Measurements from ENCODE around the gene MAMLD1. TPM values are rescaled to one million over a fixed set of nuclear protein-coding genes. Genes with fewer than 3 reads are reported as not detected.
A peak's percentile ranks its signal among the peaks of the same experiment; 100 is the strongest.

Gene MAMLD1
- polyA plus RNA-seq, 3 donors from 2014 or later: 0.61 TPM; not detected in 2

DNA sequence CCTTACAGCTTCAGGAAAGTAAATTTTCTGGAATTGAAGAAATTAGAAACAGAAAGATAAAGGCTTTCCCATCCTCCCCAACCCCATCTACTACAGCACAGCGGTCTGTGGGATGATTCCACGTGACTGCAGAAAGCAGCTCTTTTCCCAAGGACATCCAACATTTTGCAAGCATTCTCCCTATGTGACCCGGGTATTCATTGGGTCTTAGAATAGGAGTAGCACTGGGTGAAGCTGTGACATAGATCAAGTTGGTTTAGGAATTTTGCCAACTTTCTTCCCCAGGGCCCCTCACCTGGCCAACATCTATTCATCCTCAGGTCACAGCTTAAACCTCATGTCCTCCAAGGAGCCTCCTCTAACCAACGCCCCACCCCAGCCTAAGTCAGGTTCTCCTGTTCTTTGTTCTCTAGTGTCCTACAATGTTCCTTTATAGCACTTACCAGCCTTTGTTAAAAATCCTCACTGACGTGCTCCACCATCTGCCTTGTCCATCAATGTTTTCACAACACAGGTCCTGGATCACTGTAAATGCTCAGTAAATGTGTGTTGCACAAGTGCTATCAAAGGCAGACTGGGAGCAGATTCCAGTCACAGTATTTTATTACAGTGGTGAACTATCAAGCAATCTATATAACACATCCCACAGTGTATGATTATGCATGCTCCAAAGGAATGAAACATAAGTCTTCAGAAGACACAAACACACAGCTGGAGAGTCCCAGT is 124.4 kb downstream of the MAMLD1 start:
- H3K36me3 Mint-ChIP-seq: no peaks in the 10 kb centered on the region
- peak overlapping the region in 1 of 6 donors; percentile 63 for H3K27ac Mint-ChIP-seq
- no peaks in the 10 kb centered on the region for H3K9me3 Mint-ChIP-seq
- H3K4me1 Mint-ChIP-seq: no peaks in the 10 kb centered on the region
- no peak for DNase-seq
- peaks cover 4 to 6% (median 5%) of the 10 kb centered on the region in 3 donors for H3K27me3 Mint-ChIP-seq (ENCODE audit: low read depth in 3 of 3)
- H3K4me3 Mint-ChIP-seq: no peak overlapping the region

DNA sequence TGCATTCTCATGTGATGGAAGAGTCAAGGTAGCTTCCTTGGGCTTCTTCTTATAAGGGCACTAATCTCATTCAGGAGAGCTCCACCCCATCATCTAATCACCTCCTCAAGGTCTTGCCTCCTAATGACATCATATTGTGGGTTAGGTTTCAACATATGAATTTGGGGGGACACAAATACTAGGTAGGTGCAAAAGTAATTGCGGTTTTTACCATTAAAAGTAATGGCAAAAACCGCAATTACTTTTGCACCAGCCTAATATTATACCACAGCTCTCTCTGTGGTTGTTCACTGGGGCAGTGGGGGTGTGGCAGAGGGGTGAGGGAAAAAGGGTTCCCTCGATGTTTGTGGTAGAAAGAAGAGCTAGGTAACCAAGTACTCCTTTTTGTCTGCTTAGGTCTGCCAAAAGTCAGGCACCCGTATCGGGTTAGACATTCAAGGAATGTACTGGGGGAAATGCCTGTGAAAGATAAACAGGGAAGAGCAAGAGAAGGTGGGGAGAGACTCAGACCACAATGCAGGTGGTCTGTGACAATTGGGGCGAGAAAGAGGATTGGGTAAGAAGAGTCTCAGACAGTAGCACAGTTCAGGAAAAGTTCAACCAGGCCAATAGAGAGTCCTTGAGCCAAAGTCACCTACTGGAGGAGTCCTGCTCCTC is 126.4 kb downstream of the MAMLD1 start:
- no peak overlapping the region for H3K27ac Mint-ChIP-seq
- no peaks in the 10 kb centered on the region for H3K36me3 Mint-ChIP-seq
- no peaks in the 10 kb centered on the region for H3K4me1 Mint-ChIP-seq
- DNase-seq: no peak
- peaks cover 2 to 4% (median 4%) of the 10 kb centered on the region in 3 donors for H3K27me3 Mint-ChIP-seq (ENCODE audit: low read depth in 3 of 3)
- no peaks in the 10 kb centered on the region for H3K9me3 Mint-ChIP-seq
- H3K4me3 Mint-ChIP-seq: no peak overlapping the region

DNA sequence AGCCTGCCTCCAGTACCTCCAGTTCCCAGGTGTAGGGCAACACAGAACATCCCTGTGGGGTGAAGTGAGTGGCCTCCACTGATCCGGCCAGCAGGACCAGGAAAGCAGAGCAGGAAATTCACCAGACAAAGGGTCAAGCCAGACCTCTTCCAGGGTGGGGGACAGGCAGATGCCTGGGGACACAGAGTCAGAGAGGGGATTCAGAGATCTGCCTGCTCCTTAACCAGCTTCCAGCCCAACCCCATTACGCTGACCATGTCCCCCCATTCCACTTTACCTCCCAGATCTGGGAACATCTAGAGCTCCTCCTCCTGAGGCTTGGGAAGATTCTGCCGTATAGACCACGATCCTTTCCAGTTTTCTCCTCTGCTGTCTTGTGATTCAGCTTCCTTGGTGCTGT is 132.4 kb downstream of the MAMLD1 start:
- Mint-ChIP-seq H3K9me3 (no peaks in the 10 kb centered on the region), H3K27ac (no peak overlapping the region)

DNA sequence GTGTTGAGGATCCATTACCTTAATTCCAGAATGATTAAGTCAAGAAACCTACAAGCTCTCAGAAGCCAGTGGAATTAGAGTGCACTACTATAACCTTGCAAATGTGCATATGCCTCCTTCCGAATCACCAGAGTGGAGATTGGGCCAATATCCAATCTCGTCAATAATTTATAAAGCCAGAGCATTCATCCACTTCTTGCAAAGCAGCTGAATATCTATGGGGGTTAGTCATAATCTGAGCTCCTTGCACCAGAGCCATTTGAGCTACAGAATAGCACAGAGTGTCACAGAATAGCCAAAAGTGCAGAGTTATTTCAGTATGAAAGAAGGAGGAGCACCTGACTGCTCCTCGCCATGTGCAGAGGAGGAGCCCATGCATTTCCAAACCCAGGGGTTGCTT is 136.1 kb downstream of the MAMLD1 start:
- no peak overlapping the region for H3K4me3 Mint-ChIP-seq
- DNase-seq: no peak
- peaks cover 0 to 5% (median 2%) of the 10 kb centered on the region in 3 donors for H3K27me3 Mint-ChIP-seq (ENCODE audit: low read depth in 3 of 3)
- H3K9me3 Mint-ChIP-seq: no peaks in the 10 kb centered on the region
- H3K36me3 Mint-ChIP-seq: no peaks in the 10 kb centered on the region
- no peak overlapping the region for H3K27ac Mint-ChIP-seq
- no peaks in the 10 kb centered on the region for H3K4me1 Mint-ChIP-seq

More for the DNA sequence above, 132.4 kb downstream of the MAMLD1 start:
- Mint-ChIP-seq H3K27me3 (ENCODE audit: low read depth in 3 of 3) (peaks cover 2% of the 10 kb centered on the region in 3 donors), H3K4me1 (no peaks in the 10 kb centered on the region), H3K4me3 (no peak overlapping the region), H3K36me3 (no peaks in the 10 kb centered on the region)
- DNase-seq: no peak

DNA sequence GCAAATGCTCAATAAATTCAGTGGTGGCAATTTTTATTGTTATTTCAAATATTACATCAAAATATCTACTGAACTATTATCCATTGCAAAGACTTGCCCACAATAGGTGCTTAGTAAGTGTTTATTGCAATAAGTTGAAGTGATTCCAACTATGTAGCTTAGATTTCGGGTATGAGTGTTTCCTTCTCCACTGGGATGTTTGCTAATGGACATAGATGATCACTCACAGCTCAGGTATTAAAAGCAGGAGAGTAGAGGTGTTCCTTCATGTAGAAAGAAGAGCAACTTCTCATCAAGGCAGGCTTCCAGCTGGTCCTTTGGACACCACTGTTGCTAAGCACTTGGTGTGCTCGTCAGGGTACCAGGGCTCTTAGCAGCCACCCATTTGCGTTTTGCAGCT is 139.0 kb downstream of the MAMLD1 start:
- Mint-ChIP-seq H3K4me3 (no peak overlapping the region), H3K9me3 (no peaks in the 10 kb centered on the region), H3K27me3 (ENCODE audit: low read depth in 3 of 3) (peaks cover 0 to 5% (median 3%) of the 10 kb centered on the region in 3 donors), H3K4me1 (no peaks in the 10 kb centered on the region), H3K36me3 (no peaks in the 10 kb centered on the region), H3K27ac (no peak overlapping the region)
- no peak for DNase-seq

DNA sequence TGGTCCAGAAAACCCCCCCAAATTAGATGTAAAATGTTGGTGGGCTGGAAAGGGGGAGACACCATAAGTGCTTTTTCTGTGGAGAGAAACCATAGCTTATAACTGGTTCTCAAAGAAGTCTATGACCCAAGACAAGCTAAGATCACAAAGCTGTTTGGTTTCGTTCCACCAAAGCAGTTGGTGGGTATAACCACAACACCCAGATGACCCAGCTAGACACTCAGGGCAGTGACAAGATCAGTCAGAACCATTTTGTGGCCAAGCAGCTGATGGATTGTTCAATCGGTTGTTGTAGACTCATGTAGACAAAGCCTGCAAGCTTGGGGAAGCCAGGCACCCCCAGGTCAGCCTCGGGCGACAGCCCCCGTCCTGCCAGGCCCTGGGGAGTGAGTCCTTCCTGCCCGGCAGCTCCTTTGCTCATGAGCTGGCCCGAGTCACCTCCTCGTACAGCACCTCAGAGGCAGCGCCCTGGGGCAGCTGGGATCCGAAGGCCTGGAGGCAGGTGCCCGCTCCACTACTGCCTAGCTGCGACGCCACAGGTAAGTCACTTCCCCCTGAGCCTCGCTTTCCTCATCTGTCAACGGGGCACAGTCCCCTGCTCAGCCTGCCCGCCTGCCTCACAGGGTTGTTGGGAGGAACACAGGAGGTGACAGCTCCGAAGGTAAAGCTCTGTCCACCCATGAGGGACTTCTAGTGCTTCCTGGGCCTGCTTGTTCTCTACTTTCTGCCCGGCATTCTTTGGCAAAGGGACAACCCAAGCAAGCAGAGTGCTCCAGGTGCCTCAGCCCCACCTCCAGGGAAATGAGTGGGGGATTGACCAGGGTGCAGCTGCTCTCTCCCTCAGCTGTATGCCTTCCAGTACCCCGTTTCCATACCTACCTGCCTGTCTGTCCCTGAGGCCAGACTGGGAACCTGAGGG is 140.1 kb downstream of the MAMLD1 start:
- DNase-seq: no peak
- Mint-ChIP-seq H3K4me1 (no peaks in the 10 kb centered on the region), H3K27ac (no peak overlapping the region), H3K27me3 (ENCODE audit: low read depth in 3 of 3) (peaks cover 0 to 5% (median 3%) of the 10 kb centered on the region in 3 donors), H3K36me3 (no peaks in the 10 kb centered on the region), H3K9me3 (no peaks in the 10 kb centered on the region), H3K4me3 (no peak overlapping the region)

DNA sequence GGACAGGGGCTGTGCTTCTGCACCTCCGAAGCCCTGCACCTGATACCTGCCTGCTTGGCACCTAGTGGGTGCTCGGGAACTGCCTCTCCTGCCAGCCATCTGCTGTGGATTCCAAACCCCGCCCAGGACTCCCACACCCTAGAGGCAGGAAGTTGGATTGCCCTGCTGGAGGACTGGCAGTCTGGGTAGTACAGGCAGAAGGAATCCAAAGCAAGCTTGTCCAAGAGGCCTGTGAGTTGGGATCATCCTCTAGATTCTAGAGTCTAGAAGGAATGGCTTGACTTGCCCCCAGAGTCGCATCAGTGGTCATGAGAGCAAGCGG is 140.7 kb downstream of the MAMLD1 start:
- Mint-ChIP-seq H3K27me3 (ENCODE audit: low read depth in 3 of 3) (peaks cover 0 to 5% (median 3%) of the 10 kb centered on the region in 3 donors), H3K36me3 (no peaks in the 10 kb centered on the region), H3K27ac (no peak overlapping the region), H3K9me3 (no peaks in the 10 kb centered on the region), H3K4me3 (no peak overlapping the region), H3K4me1 (no peaks in the 10 kb centered on the region)
- no peak for DNase-seq

DNA sequence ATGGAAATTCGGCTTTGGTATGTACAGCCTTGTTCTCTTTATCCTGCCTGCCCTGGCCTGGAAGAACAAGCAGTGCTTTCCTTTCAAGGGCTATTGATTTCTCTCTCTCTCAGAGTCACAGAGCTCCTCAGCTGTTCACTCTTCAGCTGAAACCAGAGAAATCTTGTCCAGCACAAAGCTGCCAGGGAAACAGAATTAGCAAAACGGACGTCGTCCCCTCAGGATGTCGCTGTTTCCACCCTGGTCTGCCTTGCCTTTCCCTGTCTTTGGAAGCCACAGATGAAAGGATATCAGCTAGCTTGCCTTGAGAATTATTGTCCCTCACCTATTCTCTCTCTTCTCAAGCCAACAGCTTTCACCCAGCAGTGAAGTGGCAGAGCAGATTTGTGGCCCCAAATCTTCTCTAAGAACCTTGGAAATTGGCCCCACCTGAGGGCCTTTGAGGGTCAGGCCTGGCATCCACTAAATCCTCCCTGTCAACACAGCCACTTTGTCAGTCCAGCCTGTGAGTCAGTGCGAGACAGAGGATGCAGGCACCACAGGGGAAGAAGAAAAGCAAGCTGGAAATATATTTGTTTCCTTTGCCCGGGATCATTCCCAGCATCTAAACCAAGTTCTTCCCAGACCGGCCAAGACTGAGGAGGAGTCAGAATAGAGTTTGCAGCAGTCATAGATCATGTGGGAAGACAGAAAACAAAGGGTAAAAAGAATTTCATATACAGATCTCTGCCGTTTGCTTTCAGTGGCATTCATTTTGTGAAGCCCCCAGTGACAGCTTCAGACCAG is 141.5 kb downstream of the MAMLD1 start:
- no peaks in the 10 kb centered on the region for H3K4me1 Mint-ChIP-seq
- peaks cover 0 to 3% (median 3%) of the 10 kb centered on the region in 3 donors for H3K27me3 Mint-ChIP-seq (ENCODE audit: low read depth in 3 of 3)
- no peak overlapping the region for H3K27ac Mint-ChIP-seq
- no peak for DNase-seq
- no peaks in the 10 kb centered on the region for H3K36me3 Mint-ChIP-seq
- H3K9me3 Mint-ChIP-seq: no peaks in the 10 kb centered on the region
- H3K4me3 Mint-ChIP-seq: no peak overlapping the region

DNA sequence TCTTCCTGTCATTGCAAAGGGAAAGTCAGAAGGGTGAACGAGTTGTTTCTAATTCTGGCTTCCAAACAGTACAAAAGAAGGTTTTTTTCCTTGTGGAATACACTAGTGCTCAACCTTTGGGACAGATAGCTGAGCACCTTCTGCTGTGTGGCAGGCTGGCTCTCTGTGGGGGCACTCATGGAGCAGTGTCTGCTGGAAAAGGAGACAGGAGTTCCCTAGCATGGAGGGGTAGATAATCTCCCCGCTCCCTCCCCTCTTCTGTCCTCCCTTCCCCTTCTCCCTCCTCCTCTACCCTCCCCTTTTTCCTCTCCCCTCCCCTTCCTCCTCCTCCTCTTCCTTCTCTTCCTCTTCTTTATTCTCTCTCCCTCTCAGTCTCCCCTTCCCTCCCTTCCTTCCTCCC is 142.9 kb downstream of the MAMLD1 start:
- peaks cover 2 to 3% (median 3%) of the 10 kb centered on the region in 3 donors for H3K27me3 Mint-ChIP-seq (ENCODE audit: low read depth in 3 of 3)
- no peak overlapping the region for H3K27ac Mint-ChIP-seq
- H3K9me3 Mint-ChIP-seq: no peaks in the 10 kb centered on the region
- DNase-seq: no peak
- no peaks in the 10 kb centered on the region for H3K36me3 Mint-ChIP-seq
- no peak overlapping the region for H3K4me3 Mint-ChIP-seq
- H3K4me1 Mint-ChIP-seq: no peaks in the 10 kb centered on the region

DNA sequence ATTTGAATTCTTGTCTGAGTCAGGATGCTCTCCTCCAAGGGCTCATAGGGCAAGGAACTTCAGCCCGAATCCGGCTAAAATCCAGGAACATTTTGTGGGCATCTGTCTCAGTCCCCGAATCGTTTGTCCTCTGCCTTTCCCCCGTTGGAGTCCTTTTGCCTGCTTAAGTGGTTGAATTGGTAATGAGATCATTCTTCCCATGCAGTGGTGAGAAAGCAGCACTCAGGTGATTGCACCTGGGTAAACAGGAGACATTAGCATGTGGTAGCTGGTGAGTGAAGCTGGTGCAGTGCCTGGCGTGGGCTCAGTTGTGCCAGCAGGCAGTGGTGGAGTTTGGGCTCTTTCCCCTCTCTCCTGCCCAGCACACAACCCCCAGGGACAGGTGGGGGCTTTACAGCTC is 143.4 kb downstream of the MAMLD1 start:
- Mint-ChIP-seq H3K27me3 (ENCODE audit: low read depth in 3 of 3) (peaks cover 2 to 3% (median 3%) of the 10 kb centered on the region in 3 donors), H3K4me1 (no peaks in the 10 kb centered on the region), H3K4me3 (no peak overlapping the region), H3K27ac (no peak overlapping the region), H3K9me3 (no peaks in the 10 kb centered on the region), H3K36me3 (no peaks in the 10 kb centered on the region)
- DNase-seq: no peak

DNA sequence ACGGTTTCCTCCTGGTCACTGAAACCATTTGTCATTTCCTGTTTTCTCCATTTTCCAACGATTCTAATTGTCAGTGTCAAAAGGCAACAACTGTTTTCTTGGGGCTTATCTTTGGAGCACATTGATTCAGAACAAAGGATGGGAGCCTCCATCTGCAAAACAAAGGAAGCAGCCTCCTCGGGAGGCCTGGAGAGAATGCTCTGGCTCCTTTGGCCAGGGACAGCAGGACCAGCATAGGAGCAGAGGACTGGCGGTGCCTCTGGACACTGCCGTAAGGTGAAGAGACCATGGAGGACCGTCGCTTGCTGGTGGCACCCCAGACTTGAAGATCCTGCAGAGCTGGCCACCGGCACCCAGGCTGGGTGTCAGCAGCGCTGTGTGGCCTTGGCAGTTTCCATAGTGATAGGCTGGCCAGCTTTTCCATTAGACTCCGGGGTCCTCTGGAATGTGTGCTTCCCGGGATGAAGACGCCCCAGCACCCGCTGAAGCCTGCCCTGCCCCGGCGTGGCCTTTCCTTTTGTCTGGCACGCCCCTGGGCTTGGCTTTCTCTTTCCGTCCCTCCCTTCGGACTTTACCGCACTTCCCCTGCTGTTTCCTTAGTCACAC is 144.2 kb downstream of the MAMLD1 start:
- Mint-ChIP-seq H3K9me3 (no peaks in the 10 kb centered on the region), H3K4me1 (no peaks in the 10 kb centered on the region), H3K36me3 (no peaks in the 10 kb centered on the region), H3K4me3 (no peak overlapping the region), H3K27ac (no peak overlapping the region), H3K27me3 (ENCODE audit: low read depth in 3 of 3) (peaks cover 0 to 6% (median 2%) of the 10 kb centered on the region in 3 donors)
- DNase-seq: no peak

DNA sequence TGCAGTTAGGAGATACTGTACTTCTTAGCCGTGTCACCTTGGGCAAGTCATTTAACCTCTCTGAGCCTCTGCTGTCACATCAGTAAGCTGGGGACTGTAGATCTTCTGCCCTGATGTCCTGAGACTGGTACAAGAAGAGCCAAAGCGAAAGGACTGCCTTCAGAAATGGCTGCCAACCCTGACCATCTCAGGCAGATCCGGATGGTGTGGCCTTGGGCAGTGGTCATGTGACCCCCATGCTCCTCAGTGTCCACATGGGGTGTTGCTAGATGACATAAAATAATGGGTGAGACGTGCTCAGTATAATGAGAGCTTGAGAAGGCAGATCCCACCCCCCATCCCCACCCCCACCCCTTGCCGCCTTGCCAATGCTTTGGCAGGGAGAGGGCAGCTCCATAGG is 144.9 kb downstream of the MAMLD1 start:
- no peaks in the 10 kb centered on the region for H3K4me1 Mint-ChIP-seq

More for the DNA sequence above, 144.9 kb downstream of the MAMLD1 start:
- H3K36me3 Mint-ChIP-seq: no peaks in the 10 kb centered on the region
- no peak for DNase-seq
- no peak overlapping the region for H3K4me3 Mint-ChIP-seq
- H3K9me3 Mint-ChIP-seq: no peaks in the 10 kb centered on the region
- no peak overlapping the region for H3K27ac Mint-ChIP-seq
- peaks cover 0 to 7% (median 2%) of the 10 kb centered on the region in 3 donors for H3K27me3 Mint-ChIP-seq (ENCODE audit: low read depth in 3 of 3)
